ENCODE data around the gene CYLD. TPM values are rescaled to one million over a fixed set of nuclear protein-coding genes. Genes with fewer than 3 reads are reported as not detected.

The CYLD gene
- total and polyA plus RNA-seq, 2 of the 4 experiments (the other 2 are of a cell fraction) = 16.2 to 37.3 TPM

DNA sequence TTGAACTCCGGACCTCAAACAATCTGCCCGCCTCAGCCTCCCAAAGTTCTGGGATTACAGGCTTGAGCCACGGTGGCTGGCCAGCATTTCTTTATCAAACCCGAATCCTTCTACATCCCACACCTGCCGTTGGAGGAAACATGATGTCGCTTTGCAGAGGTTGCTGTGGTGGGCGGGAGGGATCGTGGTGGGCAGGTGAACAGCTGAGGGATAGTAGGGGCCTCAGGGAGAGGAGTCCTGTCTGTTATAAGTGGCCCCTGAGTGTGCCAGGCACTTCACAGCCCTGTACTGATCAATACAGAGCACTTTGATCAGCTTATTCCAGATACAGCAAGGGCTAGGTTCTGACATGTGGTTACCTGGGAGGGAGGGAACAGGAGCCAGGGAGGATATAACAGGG, 76.5 kb downstream of the CYLD start:
- WGBS, 2 experiments (ENCODE audit: extremely low coverage in 2 of 2, insufficient read length in 1 of 2) = no CpG with 5 or more reads among the region's 8 CpGs
- H2AK9ac ChIP-seq (replicated peaks; ENCODE audit: low read depth, low read length, poor library complexity) = no peak overlapping the region
- intact Hi-C loops (cut with micrococcal nuclease) (no loop called here), dilution Hi-C loops (cut with HindIII; ENCODE audit: low sequenced_read_pairs, unreplicated experiment) (no loop called here), in situ Hi-C loops (cut with MboI; ENCODE audit: low sequenced_read_pairs) (loop anchor here (25.0 kb wide), 1 partner anchor 1169 kb away; no protein-coding TSS in a partner anchor)
- H3K4me1 ChIP-seq (ENCODE audit: control insufficient read depth, insufficient read depth, low read length) = no peaks in the 10 kb centered on the region
- no peak for ATAC-seq (ENCODE audit: low read depth)
- no peak overlapping the region for H3K23ac ChIP-seq (ENCODE audit: low read depth, low read length)
- TF ChIP-seq, protein P1, sequence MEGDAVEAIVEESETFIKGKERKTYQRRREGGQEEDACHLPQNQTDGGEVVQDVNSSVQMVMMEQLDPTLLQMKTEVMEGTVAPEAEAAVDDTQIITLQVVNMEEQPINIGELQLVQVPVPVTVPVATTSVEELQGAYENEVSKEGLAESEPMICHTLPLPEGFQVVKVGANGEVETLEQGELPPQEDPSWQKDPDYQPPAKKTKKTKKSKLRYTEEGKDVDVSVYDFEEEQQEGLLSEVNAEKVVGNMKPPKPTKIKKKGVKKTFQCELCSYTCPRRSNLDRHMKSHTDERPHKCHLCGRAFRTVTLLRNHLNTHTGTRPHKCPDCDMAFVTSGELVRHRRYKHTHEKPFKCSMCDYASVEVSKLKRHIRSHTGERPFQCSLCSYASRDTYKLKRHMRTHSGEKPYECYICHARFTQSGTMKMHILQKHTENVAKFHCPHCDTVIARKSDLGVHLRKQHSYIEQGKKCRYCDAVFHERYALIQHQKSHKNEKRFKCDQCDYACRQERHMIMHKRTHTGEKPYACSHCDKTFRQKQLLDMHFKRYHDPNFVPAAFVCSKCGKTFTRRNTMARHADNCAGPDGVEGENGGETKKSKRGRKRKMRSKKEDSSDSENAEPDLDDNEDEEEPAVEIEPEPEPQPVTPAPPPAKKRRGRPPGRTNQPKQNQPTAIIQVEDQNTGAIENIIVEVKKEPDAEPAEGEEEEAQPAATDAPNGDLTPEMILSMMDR (conservative IDR thresholded peaks at IDR 0.05; ENCODE audit: low read depth, low read length) = no peak
- no peak for TF ChIP-seq NFE2L2 (IDR thresholded peaks at IDR 0.05; ENCODE audit: low read depth, low read length)
- no peaks in the 10 kb centered on the region for H3K9me1 ChIP-seq (ENCODE audit: insufficient read depth, low read length)
- no peak overlapping the region for H3K56ac ChIP-seq (ENCODE audit: extremely low read depth, insufficient read depth, low read length)
- H2BK5ac ChIP-seq (ENCODE audit: low read depth, low read length, poor library complexity, severe bottlenecking) = no peak overlapping the region
- H2BK15ac ChIP-seq (ENCODE audit: low read depth, low read length) = no peak overlapping the region
- H4K20me1 ChIP-seq (ENCODE audit: insufficient read depth, low read length) = no peaks in the 10 kb centered on the region
- no TSS peak for BruUV-seq (replicated peaks)
- no peaks in the 10 kb centered on the region for H3K9me3 ChIP-seq (ENCODE audit: control insufficient read depth, insufficient read depth, low read length)
- no peak overlapping the region for H3K9ac ChIP-seq (ENCODE audit: low read depth, low read length)
- H3K4ac ChIP-seq (ENCODE audit: low read depth, low read length) = no peak overlapping the region
- H3K27ac ChIP-seq (ENCODE audit: insufficient read depth, low read length) = no peak overlapping the region
- peaks cover 14% of the 10 kb centered on the region for H3K27me3 ChIP-seq (ENCODE audit: control insufficient read depth, insufficient read depth, low read length)
- H4K5ac ChIP-seq (ENCODE audit: low read depth, low read length) = no peak overlapping the region
- no peak overlapping the region for H4K8ac ChIP-seq (ENCODE audit: low read depth in 2 of 2, low read length in 2 of 2)
- ChIA-PET CTCF (no interaction called here), POLR2A (ENCODE audit: unreplicated experiment) (no interaction called here)
- DNase-seq = no peak
- H2AK5ac ChIP-seq (ENCODE audit: low read depth, low read length) = no peak overlapping the region
- H3K4me2 ChIP-seq (ENCODE audit: low read depth, low read length) = no peak overlapping the region
- no peaks in the 10 kb centered on the region for H3K79me1 ChIP-seq (ENCODE audit: low read depth in 1 of 2, low read length in 2 of 2)
- no peak overlapping the region for H2BK120ac ChIP-seq (ENCODE audit: low read depth, low read length)
- H2BK20ac ChIP-seq (ENCODE audit: low read depth, low read length) = no peak overlapping the region
- no peak overlapping the region for H3K4me3 ChIP-seq (ENCODE audit: insufficient read depth, low read depth, low read length)
- no peak overlapping the region for H3K18ac ChIP-seq (ENCODE audit: low read depth, low read length)
- H3K36me3 ChIP-seq (ENCODE audit: control insufficient read depth, insufficient read depth, low read length) = no peaks in the 10 kb centered on the region
- H3K14ac ChIP-seq (replicated peaks; ENCODE audit: low read depth, low read length) = no peak overlapping the region
- no peak overlapping the region for H4K91ac ChIP-seq (ENCODE audit: insufficient read depth, low read depth, low read length)
- H2AFZ ChIP-seq (replicated peaks; ENCODE audit: low read length, poor library complexity) = no peak overlapping the region

All from IMR-90 (cell line).